Measurements from ENCODE around the gene DPY30.
"Not testable (repeated sequence)": the region's sequence is repeated elsewhere in the genome, so short reads cannot be mapped to it uniquely, and the experiment has no call there.

The DPY30 gene

GRCh38 chr2:32018789-32019482 is 20.7 kb downstream of the DPY30 start:
- H3K4me2 ChIP-seq (ENCODE audit: low read length); H3K4me3 ChIP-seq (ENCODE audit: low read length); H3K9me2 ChIP-seq (replicated peaks; ENCODE audit: control insufficient read depth, low read length); H3K79me2 ChIP-seq (ENCODE audit: control insufficient read depth, low read length); H3K9me3 ChIP-seq (ENCODE audit: control insufficient read depth, insufficient read depth, low read length); H3K4me1 ChIP-seq (ENCODE audit: control insufficient read depth, low read length); H3K27me3 ChIP-seq (ENCODE audit: control insufficient read depth, low read length); H3K27ac ChIP-seq (ENCODE audit: low read depth, low read length); H3F3A ChIP-seq (ENCODE audit: control insufficient read depth, insufficient read depth); H4K20me1 ChIP-seq (ENCODE audit: control insufficient read depth, insufficient read depth, low read depth, low read length): not testable (repeated sequence)
- peaks cover 19% of the 10 kb centered on the region for H3K36me3 ChIP-seq (ENCODE audit: control insufficient read depth, low read length)

DNA sequence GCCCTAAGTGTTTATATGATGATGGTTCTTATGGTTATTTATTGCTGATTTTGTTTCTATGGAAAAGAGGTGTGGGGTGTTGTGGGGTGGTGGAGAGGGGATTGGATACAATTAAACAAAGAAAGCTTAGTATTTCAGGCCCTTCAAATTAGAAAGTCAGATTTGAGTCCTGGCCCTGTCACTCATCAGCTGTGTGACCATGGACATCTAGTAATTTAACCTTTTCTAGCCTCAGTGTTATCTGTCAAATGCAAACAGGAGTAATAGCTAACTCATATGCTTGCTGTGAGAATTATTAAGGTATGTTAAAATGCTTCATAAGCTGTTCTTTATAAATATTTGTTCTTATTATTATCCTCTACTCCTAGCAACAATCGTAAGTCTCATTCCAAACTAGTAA is 26.7 kb downstream of the DPY30 start:
- Histone ChIP-seq H3K9me3 (ENCODE audit: control insufficient read depth, insufficient read depth, low read length) (no peaks in the 10 kb centered on the region), H3K36me3 (ENCODE audit: control insufficient read depth, low read length) (peaks cover 16% of the 10 kb centered on the region; the same call in 1 of the 2 replicates), H3K4me2 (ENCODE audit: low read length) (no peak overlapping the region), H3K27me3 (ENCODE audit: control insufficient read depth, low read length) (no peaks in the 10 kb centered on the region), H3F3A (ENCODE audit: control insufficient read depth, insufficient read depth) (peaks cover 8% of the 10 kb centered on the region), H4K20me1 (ENCODE audit: control insufficient read depth, insufficient read depth, low read depth, low read length) (peaks cover 11% of the 10 kb centered on the region; the same call in 1 of the 2 replicates), H3K79me2 (ENCODE audit: control insufficient read depth, low read length) (peaks cover 28% of the 10 kb centered on the region), H3K4me3 (ENCODE audit: low read length) (no peak overlapping the region), H3K4me1 (ENCODE audit: control insufficient read depth, low read length) (peaks cover 21% of the 10 kb centered on the region), H3K27ac (ENCODE audit: low read depth, low read length) (no peak overlapping the region), H3K9me2 (replicated peaks; ENCODE audit: control insufficient read depth, low read length) (no peaks in the 10 kb centered on the region)
- TF ChIP-seq EZH2phosphoT487 (IDR thresholded peaks at IDR 0.05; ENCODE audit: borderline replicate concordance, low read length) = no peak
- TF ChIP-seq, protein P1, sequence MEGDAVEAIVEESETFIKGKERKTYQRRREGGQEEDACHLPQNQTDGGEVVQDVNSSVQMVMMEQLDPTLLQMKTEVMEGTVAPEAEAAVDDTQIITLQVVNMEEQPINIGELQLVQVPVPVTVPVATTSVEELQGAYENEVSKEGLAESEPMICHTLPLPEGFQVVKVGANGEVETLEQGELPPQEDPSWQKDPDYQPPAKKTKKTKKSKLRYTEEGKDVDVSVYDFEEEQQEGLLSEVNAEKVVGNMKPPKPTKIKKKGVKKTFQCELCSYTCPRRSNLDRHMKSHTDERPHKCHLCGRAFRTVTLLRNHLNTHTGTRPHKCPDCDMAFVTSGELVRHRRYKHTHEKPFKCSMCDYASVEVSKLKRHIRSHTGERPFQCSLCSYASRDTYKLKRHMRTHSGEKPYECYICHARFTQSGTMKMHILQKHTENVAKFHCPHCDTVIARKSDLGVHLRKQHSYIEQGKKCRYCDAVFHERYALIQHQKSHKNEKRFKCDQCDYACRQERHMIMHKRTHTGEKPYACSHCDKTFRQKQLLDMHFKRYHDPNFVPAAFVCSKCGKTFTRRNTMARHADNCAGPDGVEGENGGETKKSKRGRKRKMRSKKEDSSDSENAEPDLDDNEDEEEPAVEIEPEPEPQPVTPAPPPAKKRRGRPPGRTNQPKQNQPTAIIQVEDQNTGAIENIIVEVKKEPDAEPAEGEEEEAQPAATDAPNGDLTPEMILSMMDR (IDR thresholded peaks at IDR 0.05; ENCODE audit: low read depth, low read length, poor library complexity, severe bottlenecking) = no peak

- Histone ChIP-seq H3K9me3 (ENCODE audit: control insufficient read depth, insufficient read depth, low read length) (no peaks in the 10 kb centered on the region), H3K4me1 (ENCODE audit: control insufficient read depth, low read length) (peaks cover 30% of the 10 kb centered on the region), H3K9me2 (replicated peaks; ENCODE audit: control insufficient read depth, low read length) (no peaks in the 10 kb centered on the region), H3K27me3 (ENCODE audit: control insufficient read depth, low read length) (no peaks in the 10 kb centered on the region), H4K20me1 (ENCODE audit: control insufficient read depth, insufficient read depth, low read depth, low read length) (peaks cover 16% of the 10 kb centered on the region; the same call in 1 of the 2 replicates), H3K79me2 (ENCODE audit: control insufficient read depth, low read length) (peaks cover 41% of the 10 kb centered on the region), H3F3A (ENCODE audit: control insufficient read depth, insufficient read depth) (peaks cover 8% of the 10 kb centered on the region), H3K4me2 (ENCODE audit: low read length) (peak overlapping the region; percentile 69), H3K4me3 (ENCODE audit: low read length) (peak overlapping the region; percentile 76), H3K27ac (ENCODE audit: low read depth, low read length) (peak overlapping the region; percentile 93), H3K36me3 (ENCODE audit: control insufficient read depth, low read length) (peaks cover 12% of the 10 kb centered on the region; the same call in 1 of the 2 replicates)
- TF ChIP-seq EZH2phosphoT487 (IDR thresholded peaks at IDR 0.05; ENCODE audit: borderline replicate concordance, low read length) = no peak
- TF ChIP-seq, protein P1 (IDR thresholded peaks at IDR 0.05; ENCODE audit: low read depth, low read length, poor library complexity, severe bottlenecking) = no peak
Observed at GRCh38 chr2:32011485-32011960, 28.1 kb downstream of the DPY30 start.

Data from DOHH2 (cell line).